SK-N-SH (cell line): Measurements from ENCODE around the gene ZFYVE27. TPM values are rescaled to one million over a fixed set of nuclear protein-coding genes. Genes with fewer than 3 reads are reported as not detected.

Experiments used
- CTCF ChIA-PET: fragments of 300-600, 350-600 bp; formaldehyde crosslinking; extraction: SDS; loops from one replicate; lab custom pipeline; 2021; lab: Yijun Ruan, JAX
- POLR2A ChIA-PET: fragments of 350-600 bp; sonication (Branson Sonifier 250); formaldehyde crosslinking; extraction: SDS; loops from one replicate; lab custom pipeline; 2020; ENCODE audit warnings: antibody characterized with exemption, inconsistent platforms; lab: Yijun Ruan, JAX
- DNase-seq: peaks from one replicate; pipeline ENCODE4 v3.0.0; 2012
- H2AFZ ChIP-seq: fragments of 200-600 bp; sonication (generic); 2 replicates; pipeline ENCODE4 v1.8.1; 2016; ENCODE audit warnings: antibody characterized with exemption, mild to moderate bottlenecking, low read depth
- H3F3A ChIP-seq: fragments of 200-600 bp; sonication (generic); replicated peaks from 2 replicates; pipeline ENCODE3; 2016; ENCODE audit warnings: antibody characterized with exemption, mild to moderate bottlenecking; ENCODE audit not compliant: insufficient read depth
- H3K27ac ChIP-seq, 2 experiments: fragments of 200-500 bp in 1 of 2; fragments of 200-600 bp in 1 of 2; sonication (Bioruptor generic) in 1 of 2; sonication (generic), shearing (Covaris generic) in 1 of 2; 2 replicates each; pipeline versions ENCODE4 v1.5.1 to v1.6.1; 2014 to 2016; ENCODE audit warnings: low read depth in 2 of 2, inconsistent platforms in 1 of 2, low read length in 1 of 2, mild to moderate bottlenecking in 1 of 2, mixed read lengths in 1 of 2
- H3K27me3 ChIP-seq: fragments of 200-600 bp; sonication (generic), shearing (Covaris generic); 2 replicates; pipeline ENCODE4 v1.6.1; 2016; ENCODE audit warnings: mixed run types; ENCODE audit not compliant: insufficient read depth
- H3K36me3 ChIP-seq, 2 experiments: fragments of 200-500 bp in 1 of 2; fragments of 200-600 bp in 1 of 2; sonication (Bioruptor generic) in 1 of 2; sonication (generic) in 1 of 2; replicated peaks in 1 of 2; 2 replicates each; pipeline versions ENCODE3 to v1.5.1; 2014 to 2016; ENCODE audit warnings: low read length in 1 of 2, mild to moderate bottlenecking in 1 of 2; ENCODE audit not compliant: insufficient read depth in 2 of 2, control insufficient read depth in 1 of 2
- H3K4me1 ChIP-seq, 2 experiments: fragments of 200-500 bp in 1 of 2; fragments of 200-600 bp in 1 of 2; sonication (Bioruptor generic) in 1 of 2; sonication (generic), shearing (Covaris generic) in 1 of 2; 2 replicates each; pipeline versions ENCODE4 v1.5.1 to v1.6.1; 2014 to 2016; ENCODE audit warnings: low read depth in 1 of 2, low read length in 1 of 2, mixed run types in 1 of 2; ENCODE audit not compliant: insufficient read depth in 2 of 2, control insufficient read depth in 1 of 2
- H3K4me2 ChIP-seq: fragments of 200-600 bp; sonication (generic), shearing (Covaris generic); 2 replicates; pipeline ENCODE4 v1.6.1; 2017; ENCODE audit warnings: mixed run types
- H3K4me3 ChIP-seq, 2 experiments: fragments of 200-500 bp in 1 of 2; fragments of 200-600 bp in 1 of 2; sonication (Bioruptor generic) in 1 of 2; sonication (generic), shearing (Covaris generic) in 1 of 2; 2 replicates each; pipeline versions ENCODE4 v1.5.1 to v1.8.1; 2014 to 2016; ENCODE audit warnings: low read depth in 2 of 2, inconsistent platforms in 1 of 2, low read length in 1 of 2, mild to moderate bottlenecking in 1 of 2, mixed read lengths in 1 of 2, moderate library complexity in 1 of 2
- H3K79me2 ChIP-seq: fragments of 200-600 bp; sonication (generic); 2 replicates; pipeline ENCODE4 v1.8.1; 2017; ENCODE audit warnings: mild to moderate bottlenecking; ENCODE audit not compliant: insufficient read depth
- H3K9ac ChIP-seq: fragments of 200-600 bp; sonication (generic); 2 replicates; pipeline ENCODE4 v1.6.1; 2017; ENCODE audit warnings: mixed run types
- H3K9me2 ChIP-seq: fragments of 200-600 bp; sonication (generic); 2 replicates; pipeline ENCODE4 v1.6.1; 2017; ENCODE audit warnings: mixed run types
- H3K9me3 ChIP-seq: fragments of 200-600 bp; sonication (generic); 2 replicates; pipeline ENCODE4 v1.6.1; 2017; ENCODE audit warnings: mixed run types, mild to moderate bottlenecking, moderate library complexity
- H4K20me1 ChIP-seq: fragments of 200-600 bp; sonication (generic); 2 replicates; pipeline ENCODE4 v1.6.1; 2017; ENCODE audit warnings: mild to moderate bottlenecking, mixed run types; ENCODE audit not compliant: insufficient read depth
- CTCF ChIP-seq: fragments of 200-600 bp; sonication (generic); IDR thresholded peaks from 2 replicates; pipeline ENCODE4 v1.6.1; 2017; ENCODE audit warnings: antibody characterized with exemption, mild to moderate bottlenecking, moderate library complexity
- ELF1 ChIP-seq: IDR thresholded peaks from 2 replicates; pipeline ENCODE4 v1.4.0; 2012
- EP300 ChIP-seq, 2 experiments: IDR thresholded peaks; 2 replicates each; pipeline versions ENCODE4 v1.4.0 to v1.6.1; 2012; ENCODE audit warnings: borderline replicate concordance in 1 of 2, low read depth in 1 of 2, low read length in 1 of 2
- MAX ChIP-seq: IDR thresholded peaks from 2 replicates; pipeline ENCODE4 v1.4.0; 2012; ENCODE audit warnings: low read depth
- NFIC ChIP-seq: IDR thresholded peaks from 2 replicates; pipeline ENCODE4 v1.4.0; 2012; ENCODE audit warnings: borderline replicate concordance
- NRF1 ChIP-seq: IDR thresholded peaks from 2 replicates; pipeline ENCODE4 v1.6.1; 2012; ENCODE audit warnings: low read depth, mild to moderate bottlenecking, low read length
- RAD21 ChIP-seq: IDR thresholded peaks from 2 replicates; pipeline ENCODE4 v1.6.1; 2012; ENCODE audit warnings: mild to moderate bottlenecking, low read length
- REST ChIP-seq: IDR thresholded peaks from 2 replicates; pipeline ENCODE4 v1.6.1; 2012; ENCODE audit warnings: mild to moderate bottlenecking, low read depth, low read length, moderate library complexity
- RXRA ChIP-seq: IDR thresholded peaks from 2 replicates; pipeline ENCODE4 v1.4.0; 2012; ENCODE audit warnings: low read depth, mild to moderate bottlenecking, borderline replicate concordance
- SIN3A ChIP-seq: IDR thresholded peaks from 2 replicates; pipeline ENCODE4 v1.6.1; 2012; ENCODE audit warnings: low read depth, mild to moderate bottlenecking, low read length, moderate library complexity, borderline replicate concordance
- SMC3 ChIP-seq: IDR thresholded peaks from 2 replicates; pipeline ENCODE4 v1.6.1; 2012; ENCODE audit warnings: low read depth, low read length, improper control_type of control experiment
- TCF12 ChIP-seq: IDR thresholded peaks from 2 replicates; pipeline ENCODE4 v1.4.0; 2012
- USF2 ChIP-seq: fragments of 150-350 bp; IDR thresholded peaks from 2 replicates; pipeline ENCODE4 v1.6.1; 2017; ENCODE audit warnings: antibody characterized with exemption, low read length, low read depth, borderline replicate concordance
- WGBS: methylation state at CpG from one replicate; pipeline ENCODE4 v1.1.6; 2017; ENCODE audit warnings: low lambda C conversion rate; 5-methylcytosine and 5-hydroxymethylcytosine counted together
- polyA plus RNA-seq, 3 experiments: library from polyadenylated mRNA; depleted of rRNA; stranded (reverse); fragments of >200 nt; gene quantifications; 2 replicates each; pipeline ENCODE4 v1.2.3, GENCODE V29; 2012

The ZFYVE27 gene
- polyA plus RNA-seq, 1 of the 3 experiments (the other 2 are of a cell fraction), result 30.5 TPM

- TF ChIP-seq USF2 (no peak), SIN3A (no peak), EP300 (IDR thresholded peaks at IDR 0.05; ENCODE audit: borderline replicate concordance in 1 of 2, low read depth in 1 of 2, low read length in 1 of 2) (no peak), TCF12 (no peak), RXRA (no peak), NFIC (no peak), RAD21 (no peak), SMC3 (no peak), NRF1 (no peak), ELF1 (no peak), MAX (no peak)
- TF ChIP-seq, all 33 proteins: peak for 0
Measured at GRCh38 chr10:97777143-97777542, 40.2 kb downstream of the ZFYVE27 start (continued).

- CTCF ChIA-PET, result interaction anchor here (0.8 to 7.6 kb wide), 4 partner anchors 7 to 91 kb away, joined by 3 to 58 read pairs (median 5); no protein-coding TSS in a partner anchor
- Histone ChIP-seq H3K4me1 (peaks cover 0 to 36% of the 10 kb centered on the region in 2 experiments; a peak in 2 of 4 replicates), H3K27me3 (no peaks in the 10 kb centered on the region; the same call in 1 of the 2 replicates), H3K9ac (no peak overlapping the region), H4K20me1 (no peaks in the 10 kb centered on the region), H3F3A (no peaks in the 10 kb centered on the region), H3K27ac (no peak overlapping the region), H3K4me2 (no peak overlapping the region), H2AFZ (no peak overlapping the region), H3K9me3 (no peaks in the 10 kb centered on the region), H3K9me2 (no peaks in the 10 kb centered on the region), H3K79me2 (no peaks in the 10 kb centered on the region), H3K36me3 (no peaks in the 10 kb centered on the region), H3K4me3 (no peak overlapping the region)
- DNase-seq, result no peak
- no peak for TF ChIP-seq CTCF
- TF ChIP-seq REST, result no peak
- TF ChIP-seq RXRA, result no peak
- no peak for TF ChIP-seq NRF1
- WGBS, result 89% methylated on average over 5 of the region's 11 CpGs
- POLR2A ChIA-PET, result no interaction called here
Measured at GRCh38 chr10:97778452-97779302, 41.7 kb downstream of the ZFYVE27 start.
